Measurements from ENCODE around the gene DTNA.

The DTNA gene

GRCh38 chr18:34872066-34872465 lies 162.0 kb downstream of the DTNA start:
- H3K4me2 ChIP-seq (ENCODE audit: low read depth, low read length) = no peak overlapping the region
- no peak overlapping the region for H3K4me3 ChIP-seq (ENCODE audit: low read length)

GRCh38 chr18:34873986-34874580 lies 164.0 kb downstream of the DTNA start:
- Histone ChIP-seq H3K36me3 (replicated peaks; ENCODE audit: insufficient read depth, low read length) (no peaks in the 10 kb centered on the region), H3K9ac (ENCODE audit: low read length) (no peak overlapping the region), H3K27me3 (replicated peaks; ENCODE audit: insufficient read depth, low read length) (no peaks in the 10 kb centered on the region), H2AFZ (ENCODE audit: low read length) (no peak overlapping the region), H3K9me2 (replicated peaks; ENCODE audit: insufficient read depth, low read length) (no peaks in the 10 kb centered on the region), H3K79me2 (ENCODE audit: low read length) (no peaks in the 10 kb centered on the region), H3K4me2 (ENCODE audit: low read depth, low read length) (no peak overlapping the region), H3K4me1 (ENCODE audit: low read length) (no peaks in the 10 kb centered on the region; the same call in 1 of the 2 replicates), H3K27ac (ENCODE audit: low read length) (no peak overlapping the region), H3K9me3 (replicated peaks; ENCODE audit: insufficient read depth, low read length) (no peaks in the 10 kb centered on the region), H4K20me1 (ENCODE audit: insufficient read depth, low read length) (no peaks in the 10 kb centered on the region), H3F3A (ENCODE audit: insufficient read depth, low read length) (no peaks in the 10 kb centered on the region), H3K4me3 (ENCODE audit: low read length) (no peak overlapping the region)
- TF ChIP-seq CTCF (IDR thresholded peaks at IDR 0.05; ENCODE audit: low read length) (no peak), EZH2phosphoT487 (IDR thresholded peaks at IDR 0.05; ENCODE audit: low read length) (no peak), EZH2 (optimal IDR thresholded peaks at IDR 0.05; ENCODE audit: low read depth, low read length) (no peak)
- no peak for DNase-seq

More at GRCh38 chr18:34872066-34872465, 162.0 kb downstream of the DTNA start:
- H3K27ac ChIP-seq (ENCODE audit: low read length) = no peak overlapping the region
- no peak for DNase-seq
- no peaks in the 10 kb centered on the region for H3K79me2 ChIP-seq (ENCODE audit: low read length)
- no peaks in the 10 kb centered on the region for H4K20me1 ChIP-seq (ENCODE audit: insufficient read depth, low read length)
- no peak for TF ChIP-seq CTCF (IDR thresholded peaks at IDR 0.05; ENCODE audit: low read length)
- TF ChIP-seq EZH2phosphoT487 (IDR thresholded peaks at IDR 0.05; ENCODE audit: low read length) = no peak
- no peak for TF ChIP-seq EZH2 (optimal IDR thresholded peaks at IDR 0.05; ENCODE audit: low read depth, low read length)
- H3K9me2 ChIP-seq (replicated peaks; ENCODE audit: insufficient read depth, low read length) = no peaks in the 10 kb centered on the region
- no peaks in the 10 kb centered on the region for H3K27me3 ChIP-seq (replicated peaks; ENCODE audit: insufficient read depth, low read length)
- no peaks in the 10 kb centered on the region for H3K9me3 ChIP-seq (replicated peaks; ENCODE audit: insufficient read depth, low read length)
- H3F3A ChIP-seq (ENCODE audit: insufficient read depth, low read length) = no peaks in the 10 kb centered on the region
- H3K9ac ChIP-seq (ENCODE audit: low read length) = no peak overlapping the region
- no peak overlapping the region for H2AFZ ChIP-seq (ENCODE audit: low read length)
- no peaks in the 10 kb centered on the region for H3K36me3 ChIP-seq (replicated peaks; ENCODE audit: insufficient read depth, low read length)
- H3K4me1 ChIP-seq (ENCODE audit: low read length) = no peaks in the 10 kb centered on the region; the same call in 1 of the 2 replicates

GRCh38 chr18:34875150-34875549 lies 165.1 kb downstream of the DTNA start:
- no peaks in the 10 kb centered on the region for H3F3A ChIP-seq (ENCODE audit: insufficient read depth, low read length)
- H3K4me2 ChIP-seq (ENCODE audit: low read depth, low read length) = no peak overlapping the region
- H3K4me1 ChIP-seq (ENCODE audit: low read length) = no peaks in the 10 kb centered on the region; the same call in 1 of the 2 replicates
- H3K27ac ChIP-seq (ENCODE audit: low read length) = no peak overlapping the region
- no peak for DNase-seq
- H4K20me1 ChIP-seq (ENCODE audit: insufficient read depth, low read length) = no peaks in the 10 kb centered on the region
- no peaks in the 10 kb centered on the region for H3K9me3 ChIP-seq (replicated peaks; ENCODE audit: insufficient read depth, low read length)
- H3K79me2 ChIP-seq (ENCODE audit: low read length) = no peaks in the 10 kb centered on the region
- no peaks in the 10 kb centered on the region for H3K27me3 ChIP-seq (replicated peaks; ENCODE audit: insufficient read depth, low read length)
- H3K9me2 ChIP-seq (replicated peaks; ENCODE audit: insufficient read depth, low read length) = no peaks in the 10 kb centered on the region
- H2AFZ ChIP-seq (ENCODE audit: low read length) = no peak overlapping the region
- no peak overlapping the region for H3K4me3 ChIP-seq (ENCODE audit: low read length)
- no peak for TF ChIP-seq EZH2 (optimal IDR thresholded peaks at IDR 0.05; ENCODE audit: low read depth, low read length)
- no peak for TF ChIP-seq CTCF (IDR thresholded peaks at IDR 0.05; ENCODE audit: low read length)
- TF ChIP-seq EZH2phosphoT487 (IDR thresholded peaks at IDR 0.05; ENCODE audit: low read length) = no peak
- H3K9ac ChIP-seq (ENCODE audit: low read length) = no peak overlapping the region
- H3K36me3 ChIP-seq (replicated peaks; ENCODE audit: insufficient read depth, low read length) = no peaks in the 10 kb centered on the region

All from MM.1S (cell line).